Liver (tissue), 3 donors: ENCODE results near the gene EMP2.

Experiments used
- GABPA ChIP-seq, 2 donors: IDR thresholded peaks in 1 of 2; conservative IDR thresholded peaks in 1 of 2; 2 replicates each; pipeline ENCODE4 v1.6.1; 2016; ENCODE audit warnings: antibody characterized with exemption in 2 of 2, mild to moderate bottlenecking in 1 of 2, moderate library complexity in 1 of 2
- MAX ChIP-seq: IDR thresholded peaks from 2 replicates; pipeline ENCODE4 v1.6.1; 2016; ENCODE audit warnings: antibody characterized with exemption
- TF ChIP-seq, protein P1 (sequence below): fragments of 150-350 bp; IDR thresholded peaks from 2 replicates; pipeline ENCODE4 v1.5.1; 2017; ENCODE audit warnings: improper control_type of control experiment, low read depth, low read length; ENCODE audit not compliant: missing input control
- TF ChIP-seq, protein P2 (sequence below): IDR thresholded peaks from 2 replicates; pipeline ENCODE4 v1.6.1; 2016; ENCODE audit warnings: antibody characterized with exemption, mild to moderate bottlenecking
- donor health status: healthy.
- donor health status: healthy.

- TF ChIP-seq, protein P1, sequence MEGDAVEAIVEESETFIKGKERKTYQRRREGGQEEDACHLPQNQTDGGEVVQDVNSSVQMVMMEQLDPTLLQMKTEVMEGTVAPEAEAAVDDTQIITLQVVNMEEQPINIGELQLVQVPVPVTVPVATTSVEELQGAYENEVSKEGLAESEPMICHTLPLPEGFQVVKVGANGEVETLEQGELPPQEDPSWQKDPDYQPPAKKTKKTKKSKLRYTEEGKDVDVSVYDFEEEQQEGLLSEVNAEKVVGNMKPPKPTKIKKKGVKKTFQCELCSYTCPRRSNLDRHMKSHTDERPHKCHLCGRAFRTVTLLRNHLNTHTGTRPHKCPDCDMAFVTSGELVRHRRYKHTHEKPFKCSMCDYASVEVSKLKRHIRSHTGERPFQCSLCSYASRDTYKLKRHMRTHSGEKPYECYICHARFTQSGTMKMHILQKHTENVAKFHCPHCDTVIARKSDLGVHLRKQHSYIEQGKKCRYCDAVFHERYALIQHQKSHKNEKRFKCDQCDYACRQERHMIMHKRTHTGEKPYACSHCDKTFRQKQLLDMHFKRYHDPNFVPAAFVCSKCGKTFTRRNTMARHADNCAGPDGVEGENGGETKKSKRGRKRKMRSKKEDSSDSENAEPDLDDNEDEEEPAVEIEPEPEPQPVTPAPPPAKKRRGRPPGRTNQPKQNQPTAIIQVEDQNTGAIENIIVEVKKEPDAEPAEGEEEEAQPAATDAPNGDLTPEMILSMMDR = no peak
- no peak for TF ChIP-seq GABPA (IDR thresholded peaks at IDR 0.05 in 1 of 2, conservative IDR thresholded peaks at IDR 0.05 in 1 of 2)
- TF ChIP-seq, protein P2, sequence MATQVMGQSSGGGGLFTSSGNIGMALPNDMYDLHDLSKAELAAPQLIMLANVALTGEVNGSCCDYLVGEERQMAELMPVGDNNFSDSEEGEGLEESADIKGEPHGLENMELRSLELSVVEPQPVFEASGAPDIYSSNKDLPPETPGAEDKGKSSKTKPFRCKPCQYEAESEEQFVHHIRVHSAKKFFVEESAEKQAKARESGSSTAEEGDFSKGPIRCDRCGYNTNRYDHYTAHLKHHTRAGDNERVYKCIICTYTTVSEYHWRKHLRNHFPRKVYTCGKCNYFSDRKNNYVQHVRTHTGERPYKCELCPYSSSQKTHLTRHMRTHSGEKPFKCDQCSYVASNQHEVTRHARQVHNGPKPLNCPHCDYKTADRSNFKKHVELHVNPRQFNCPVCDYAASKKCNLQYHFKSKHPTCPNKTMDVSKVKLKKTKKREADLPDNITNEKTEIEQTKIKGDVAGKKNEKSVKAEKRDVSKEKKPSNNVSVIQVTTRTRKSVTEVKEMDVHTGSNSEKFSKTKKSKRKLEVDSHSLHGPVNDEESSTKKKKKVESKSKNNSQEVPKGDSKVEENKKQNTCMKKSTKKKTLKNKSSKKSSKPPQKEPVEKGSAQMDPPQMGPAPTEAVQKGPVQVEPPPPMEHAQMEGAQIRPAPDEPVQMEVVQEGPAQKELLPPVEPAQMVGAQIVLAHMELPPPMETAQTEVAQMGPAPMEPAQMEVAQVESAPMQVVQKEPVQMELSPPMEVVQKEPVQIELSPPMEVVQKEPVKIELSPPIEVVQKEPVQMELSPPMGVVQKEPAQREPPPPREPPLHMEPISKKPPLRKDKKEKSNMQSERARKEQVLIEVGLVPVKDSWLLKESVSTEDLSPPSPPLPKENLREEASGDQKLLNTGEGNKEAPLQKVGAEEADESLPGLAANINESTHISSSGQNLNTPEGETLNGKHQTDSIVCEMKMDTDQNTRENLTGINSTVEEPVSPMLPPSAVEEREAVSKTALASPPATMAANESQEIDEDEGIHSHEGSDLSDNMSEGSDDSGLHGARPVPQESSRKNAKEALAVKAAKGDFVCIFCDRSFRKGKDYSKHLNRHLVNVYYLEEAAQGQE = no peak
- TF ChIP-seq MAX = no peak
Observed at GRCh38 chr16:10561425-10561824, 19.0 kb downstream of the EMP2 start.
